Neural cell (in vitro differentiated cells): ENCODE results near the gene BAX. TPM values are rescaled to one million over a fixed set of nuclear protein-coding genes. Genes with fewer than 3 reads are reported as not detected.
"Not testable (repeated sequence)": the region's sequence is repeated elsewhere in the genome, so short reads cannot be mapped to it uniquely, and the experiment has no call there.

Experiments used
- H2AFZ ChIP-seq: fragments of 200-600, 300-800 bp; sonication (generic), shearing (Covaris generic); 2 replicates; pipeline ENCODE4 v1.6.0; 2014; ENCODE audit warnings: low read depth, mild to moderate bottlenecking, antibody characterized with exemption, low read length, moderate library complexity
- H3F3A ChIP-seq: fragments of 200-600 bp; shearing (Covaris generic); 2 replicates; pipeline ENCODE4 v1.6.1; 2016; ENCODE audit warnings: mild to moderate bottlenecking, moderate library complexity, mixed read lengths, antibody characterized with exemption, low read length; ENCODE audit not compliant: insufficient read depth, poor library complexity, severe bottlenecking
- H3K27ac ChIP-seq: fragments of 200-600, 300-800 bp; sonication (generic), shearing (Covaris generic); 2 replicates; pipeline ENCODE4 v1.5.1; 2014; ENCODE audit warnings: mild to moderate bottlenecking, low read length, moderate library complexity
- H3K27me3 ChIP-seq: fragments of 300-800, 200-600 bp; sonication (generic), shearing (Covaris generic); 2 replicates; pipeline ENCODE4 v1.6.0; 2014; ENCODE audit warnings: mild to moderate bottlenecking, low read depth, low read length, moderate library complexity; ENCODE audit not compliant: insufficient read depth
- H3K36me3 ChIP-seq: fragments of 300-800, 200-600 bp; sonication (generic), shearing (Covaris generic); 2 replicates; pipeline ENCODE4 v1.5.1; 2014; ENCODE audit warnings: mild to moderate bottlenecking, antibody characterized with exemption, low read length, moderate library complexity; ENCODE audit not compliant: insufficient read depth
- H3K4me2 ChIP-seq: fragments of 300-800, 200-600 bp; sonication (generic), shearing (Covaris generic); 2 replicates; pipeline ENCODE4 v1.6.0; 2014; ENCODE audit warnings: mild to moderate bottlenecking, low read length
- H3K4me3 ChIP-seq: fragments of 300-800, 200-600 bp; sonication (generic), shearing (Covaris generic); 2 replicates; pipeline ENCODE4 v1.5.1; 2014; ENCODE audit warnings: mild to moderate bottlenecking, low read length, moderate library complexity
- H3K79me2 ChIP-seq: fragments of 200-600 bp; shearing (Covaris generic); replicated peaks from 2 replicates; pipeline ENCODE4 v1.6.0; 2014; ENCODE audit warnings: mild to moderate bottlenecking, low read length, moderate library complexity; ENCODE audit not compliant: insufficient read depth
- H3K9ac ChIP-seq: fragments of 300-800, 200-600 bp; sonication (generic), shearing (Covaris generic); 2 replicates; pipeline ENCODE4 v1.6.1; 2016; ENCODE audit warnings: mild to moderate bottlenecking, low read length, mixed read lengths
- H3K9me2 ChIP-seq: fragments of 200-600 bp; shearing (Covaris generic); 2 replicates; pipeline ENCODE4 v1.6.1; 2016; ENCODE audit warnings: mild to moderate bottlenecking, low read length, mixed read lengths; ENCODE audit not compliant: insufficient read depth
- H3K9me3 ChIP-seq: fragments of 200-600, 300-800 bp; sonication (generic), shearing (Covaris generic); 2 replicates; pipeline ENCODE4 v1.6.1; 2016; ENCODE audit warnings: mild to moderate bottlenecking, mixed run types, low read length, moderate library complexity, mixed read lengths
- H4K20me1 ChIP-seq: fragments of 200-600 bp; shearing (Covaris generic); 2 replicates; pipeline ENCODE4 v1.6.1; 2016; ENCODE audit warnings: mild to moderate bottlenecking, mixed run types; ENCODE audit not compliant: insufficient read depth
- EP300 ChIP-seq: fragments of 450-650 bp; conservative IDR thresholded peaks from 2 replicates; pipeline ENCODE4 v1.6.1; 2014; ENCODE audit warnings: antibody characterized with exemption, mild to moderate bottlenecking, moderate library complexity; ENCODE audit not compliant: poor library complexity, severe bottlenecking
- EZH2 ChIP-seq: fragments of 200-600, 300-800 bp; shearing (Covaris generic), sonication (generic); IDR thresholded peaks from 2 replicates; pipeline ENCODE4 v1.6.1; 2014; ENCODE audit warnings: antibody characterized with exemption, low read length, borderline replicate concordance, mild to moderate bottlenecking; ENCODE audit not compliant: insufficient read depth, poor library complexity, severe bottlenecking
- MXI1 ChIP-seq: fragments of 450-650 bp; conservative IDR thresholded peaks from 2 replicates; pipeline ENCODE4 v1.6.1; 2014; ENCODE audit warnings: antibody characterized with exemption, mild to moderate bottlenecking; ENCODE audit not compliant: poor library complexity, severe bottlenecking
- POLR2AphosphoS5 ChIP-seq: IDR thresholded peaks from 2 replicates; pipeline ENCODE4 v1.6.1; 2012
- RAD21 ChIP-seq: fragments of 450-650 bp; conservative IDR thresholded peaks from 2 replicates; pipeline ENCODE4 v1.6.1; 2014; ENCODE audit warnings: antibody characterized with exemption, mild to moderate bottlenecking, moderate library complexity
- SMC3 ChIP-seq: fragments of 450-650 bp; conservative IDR thresholded peaks from 2 replicates; pipeline ENCODE4 v1.6.1; 2014; ENCODE audit warnings: antibody characterized with exemption, mild to moderate bottlenecking, moderate library complexity; ENCODE audit not compliant: poor library complexity
- TAF1 ChIP-seq: IDR thresholded peaks from 2 replicates; pipeline ENCODE4 v1.6.1; 2012; ENCODE audit warnings: low read depth
- polyA plus RNA-seq: library from polyadenylated mRNA; depleted of rRNA; stranded (reverse); fragments of >200 nt; gene quantifications from 2 replicates; pipeline ENCODE4 v1.2.3, GENCODE V29; 2014
- TF ChIP-seq, protein P1 (sequence below): fragments of 450-650 bp; IDR thresholded peaks from 2 replicates; pipeline ENCODE4 v1.5.1; 2014; ENCODE audit warnings: antibody characterized with exemption, mild to moderate bottlenecking, moderate library complexity; ENCODE audit not compliant: poor library complexity, severe bottlenecking
- TF ChIP-seq, protein P2 (sequence below): IDR thresholded peaks from 2 replicates; pipeline ENCODE4 v1.6.1; 2012; ENCODE audit warnings: borderline replicate concordance

The BAX gene
- polyA plus RNA-seq, 1 donor from 2014 or later: 71.9 TPM

DNA sequence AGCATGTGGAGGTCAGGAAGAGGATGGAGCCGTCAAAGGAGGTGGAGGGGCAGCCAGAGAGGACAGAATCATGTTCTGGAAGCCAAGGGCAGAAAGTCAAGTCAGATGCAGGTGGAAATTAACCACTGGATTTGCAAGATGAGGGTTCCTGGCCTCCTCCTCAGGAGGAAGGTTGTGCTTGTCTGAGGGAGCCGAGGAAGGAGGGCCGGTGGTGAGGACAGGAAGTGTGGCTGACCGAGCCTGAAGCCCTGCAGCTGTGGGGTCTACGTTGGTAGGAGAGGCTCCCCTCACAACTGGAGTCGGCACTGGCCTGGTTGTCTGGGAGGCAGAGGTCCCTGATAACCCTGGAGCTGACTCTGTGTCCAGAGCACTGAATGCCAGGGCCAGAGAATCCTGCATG, 36.6 kb upstream of the BAX start:
- Histone ChIP-seq H3F3A (no peaks in the 10 kb centered on the region), H2AFZ (no peak overlapping the region), H3K9ac (no peak overlapping the region), H3K79me2 (no peaks in the 10 kb centered on the region), H4K20me1 (no peaks in the 10 kb centered on the region), H3K9me2 (no peaks in the 10 kb centered on the region), H3K36me3 (no peaks in the 10 kb centered on the region), H3K27me3 (no peaks in the 10 kb centered on the region), H3K4me3 (no peak overlapping the region), H3K27ac (no peak overlapping the region), H3K4me2 (no peak overlapping the region), H3K9me3 (no peaks in the 10 kb centered on the region)
- TF ChIP-seq MXI1 (no peak), RAD21 (no peak), POLR2AphosphoS5 (no peak), SMC3 (no peak), EP300 (no peak), TAF1 (no peak), EZH2 (no peak)
- TF ChIP-seq, protein P1, sequence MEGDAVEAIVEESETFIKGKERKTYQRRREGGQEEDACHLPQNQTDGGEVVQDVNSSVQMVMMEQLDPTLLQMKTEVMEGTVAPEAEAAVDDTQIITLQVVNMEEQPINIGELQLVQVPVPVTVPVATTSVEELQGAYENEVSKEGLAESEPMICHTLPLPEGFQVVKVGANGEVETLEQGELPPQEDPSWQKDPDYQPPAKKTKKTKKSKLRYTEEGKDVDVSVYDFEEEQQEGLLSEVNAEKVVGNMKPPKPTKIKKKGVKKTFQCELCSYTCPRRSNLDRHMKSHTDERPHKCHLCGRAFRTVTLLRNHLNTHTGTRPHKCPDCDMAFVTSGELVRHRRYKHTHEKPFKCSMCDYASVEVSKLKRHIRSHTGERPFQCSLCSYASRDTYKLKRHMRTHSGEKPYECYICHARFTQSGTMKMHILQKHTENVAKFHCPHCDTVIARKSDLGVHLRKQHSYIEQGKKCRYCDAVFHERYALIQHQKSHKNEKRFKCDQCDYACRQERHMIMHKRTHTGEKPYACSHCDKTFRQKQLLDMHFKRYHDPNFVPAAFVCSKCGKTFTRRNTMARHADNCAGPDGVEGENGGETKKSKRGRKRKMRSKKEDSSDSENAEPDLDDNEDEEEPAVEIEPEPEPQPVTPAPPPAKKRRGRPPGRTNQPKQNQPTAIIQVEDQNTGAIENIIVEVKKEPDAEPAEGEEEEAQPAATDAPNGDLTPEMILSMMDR: no peak
- TF ChIP-seq, protein P2, sequence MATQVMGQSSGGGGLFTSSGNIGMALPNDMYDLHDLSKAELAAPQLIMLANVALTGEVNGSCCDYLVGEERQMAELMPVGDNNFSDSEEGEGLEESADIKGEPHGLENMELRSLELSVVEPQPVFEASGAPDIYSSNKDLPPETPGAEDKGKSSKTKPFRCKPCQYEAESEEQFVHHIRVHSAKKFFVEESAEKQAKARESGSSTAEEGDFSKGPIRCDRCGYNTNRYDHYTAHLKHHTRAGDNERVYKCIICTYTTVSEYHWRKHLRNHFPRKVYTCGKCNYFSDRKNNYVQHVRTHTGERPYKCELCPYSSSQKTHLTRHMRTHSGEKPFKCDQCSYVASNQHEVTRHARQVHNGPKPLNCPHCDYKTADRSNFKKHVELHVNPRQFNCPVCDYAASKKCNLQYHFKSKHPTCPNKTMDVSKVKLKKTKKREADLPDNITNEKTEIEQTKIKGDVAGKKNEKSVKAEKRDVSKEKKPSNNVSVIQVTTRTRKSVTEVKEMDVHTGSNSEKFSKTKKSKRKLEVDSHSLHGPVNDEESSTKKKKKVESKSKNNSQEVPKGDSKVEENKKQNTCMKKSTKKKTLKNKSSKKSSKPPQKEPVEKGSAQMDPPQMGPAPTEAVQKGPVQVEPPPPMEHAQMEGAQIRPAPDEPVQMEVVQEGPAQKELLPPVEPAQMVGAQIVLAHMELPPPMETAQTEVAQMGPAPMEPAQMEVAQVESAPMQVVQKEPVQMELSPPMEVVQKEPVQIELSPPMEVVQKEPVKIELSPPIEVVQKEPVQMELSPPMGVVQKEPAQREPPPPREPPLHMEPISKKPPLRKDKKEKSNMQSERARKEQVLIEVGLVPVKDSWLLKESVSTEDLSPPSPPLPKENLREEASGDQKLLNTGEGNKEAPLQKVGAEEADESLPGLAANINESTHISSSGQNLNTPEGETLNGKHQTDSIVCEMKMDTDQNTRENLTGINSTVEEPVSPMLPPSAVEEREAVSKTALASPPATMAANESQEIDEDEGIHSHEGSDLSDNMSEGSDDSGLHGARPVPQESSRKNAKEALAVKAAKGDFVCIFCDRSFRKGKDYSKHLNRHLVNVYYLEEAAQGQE: no peak

GRCh38 chr19:48918801-48919247, 35.9 kb upstream of the BAX start:
- TF ChIP-seq, protein P1: no peak
- TF ChIP-seq POLR2AphosphoS5: no peak
- TF ChIP-seq SMC3: no peak
- TF ChIP-seq EP300: no peak
- TF ChIP-seq EZH2: no peak
- no peak for TF ChIP-seq MXI1
- TF ChIP-seq, protein P2: no peak
- TF ChIP-seq RAD21: no peak
- Histone ChIP-seq H3K9ac (no peak overlapping the region), H3F3A (no peaks in the 10 kb centered on the region), H3K4me2 (no peak overlapping the region), H4K20me1 (no peaks in the 10 kb centered on the region), H3K36me3 (no peaks in the 10 kb centered on the region), H3K9me3 (no peaks in the 10 kb centered on the region), H3K79me2 (no peaks in the 10 kb centered on the region), H3K27ac (no peak overlapping the region), H3K27me3 (no peaks in the 10 kb centered on the region), H3K9me2 (no peaks in the 10 kb centered on the region), H2AFZ (no peak overlapping the region), H3K4me3 (no peak overlapping the region)

DNA sequence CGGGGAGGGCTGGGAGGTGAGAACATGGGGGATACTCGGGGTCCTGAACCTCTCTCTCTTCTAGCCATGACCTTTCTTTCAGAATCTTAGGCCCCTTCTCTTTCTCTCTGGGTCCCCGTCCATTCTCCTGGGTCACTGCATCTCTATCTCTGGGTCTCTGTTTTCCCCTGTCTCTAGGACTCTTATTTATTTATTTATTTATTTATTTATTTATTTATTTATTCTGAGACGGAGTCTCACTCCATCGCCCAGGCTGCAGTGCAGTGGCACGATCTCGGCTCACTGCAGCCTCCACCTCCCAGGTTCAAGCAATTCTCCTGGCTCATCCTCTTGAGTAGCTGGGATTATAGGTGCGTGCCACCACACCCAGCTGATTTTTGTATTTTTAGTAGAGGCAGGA, 35.4 kb upstream of the BAX start:
- H3K4me3 ChIP-seq, H3K36me3 ChIP-seq, H3K79me2 ChIP-seq, H3K4me2 ChIP-seq, H2AFZ ChIP-seq, H3K9me3 ChIP-seq, H3K9me2 ChIP-seq, H3K9ac ChIP-seq, H3K27me3 ChIP-seq, H4K20me1 ChIP-seq, H3F3A ChIP-seq, H3K27ac ChIP-seq: not testable (repeated sequence)
